Measurements from ENCODE around the gene DPP9. TPM values are rescaled to one million over a fixed set of nuclear protein-coding genes. Genes with fewer than 3 reads are reported as not detected.
A peak's percentile ranks its signal among the peaks of the same experiment; 100 is the strongest.

DPP9 gene
- total and polyA plus RNA-seq, 2 donors (not counting 1 experiment from before 2014, with no cell fraction given) = 3.6 to 27.1 TPM

DNA sequence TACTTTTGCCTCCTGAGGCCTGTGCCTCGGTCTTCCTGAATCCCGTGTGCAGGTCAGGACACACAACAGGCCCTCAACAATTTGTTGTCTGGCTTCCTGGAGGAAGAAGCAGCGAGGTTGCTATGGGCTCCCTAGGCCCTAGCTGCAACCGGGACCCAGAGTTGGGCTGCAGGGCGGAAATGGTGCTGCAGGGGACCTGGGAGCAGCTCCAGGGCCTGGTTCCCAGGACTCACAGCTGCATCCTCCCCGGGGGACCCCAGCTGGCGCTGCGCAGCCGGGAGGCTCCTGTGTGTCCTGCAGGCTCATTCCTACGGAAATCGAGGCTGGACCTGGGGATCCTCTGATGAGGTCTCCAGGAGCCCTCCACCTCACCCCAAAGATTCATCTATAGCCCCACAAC lies 85.3 kb downstream of the DPP9 start:
- Histone ChIP-seq H3K4me1 (ENCODE audit: control insufficient read depth, extremely low read depth, insufficient read depth, low read length) (peaks cover 23% of the 10 kb centered on the region), H3K9me3 (ENCODE audit: control insufficient read depth, insufficient read depth, low read depth, low read length) (no peaks in the 10 kb centered on the region), H3K9ac (ENCODE audit: insufficient read depth, low read length) (peak overlapping the region; percentile 20), H3K4me3 (replicated peaks in 1 of 4; ENCODE audit: control extremely low read depth in 1 of 4, insufficient read depth in 1 of 4, low read depth in 3 of 4, low read length in 4 of 4) (no peak overlapping the region), H3K27ac (ENCODE audit: insufficient read depth, low read length) (no peak overlapping the region), H2AFZ (ENCODE audit: low read length) (no peak overlapping the region), H3K4me2 (ENCODE audit: extremely low read depth, insufficient read depth, low read length) (no peak overlapping the region), H3K36me3 (ENCODE audit: control insufficient read depth, insufficient read depth, low read length) (no peaks in the 10 kb centered on the region), H3K79me2 (ENCODE audit: control insufficient read depth, insufficient read depth, low read length) (peaks cover 3% of the 10 kb centered on the region), H4K20me1 (ENCODE audit: control insufficient read depth, extremely low read depth, insufficient read depth, low read length) (no peaks in the 10 kb centered on the region), H3K27me3 (ENCODE audit: control insufficient read depth, insufficient read depth, low read length) (no peaks in the 10 kb centered on the region)
- no peak for DNase-seq (ENCODE audit: low read depth in 2 of 2)
- no peak for TF ChIP-seq EZH2 (IDR thresholded peaks at IDR 0.05; ENCODE audit: low read length, missing control alignments)
- TF ChIP-seq, protein P1, sequence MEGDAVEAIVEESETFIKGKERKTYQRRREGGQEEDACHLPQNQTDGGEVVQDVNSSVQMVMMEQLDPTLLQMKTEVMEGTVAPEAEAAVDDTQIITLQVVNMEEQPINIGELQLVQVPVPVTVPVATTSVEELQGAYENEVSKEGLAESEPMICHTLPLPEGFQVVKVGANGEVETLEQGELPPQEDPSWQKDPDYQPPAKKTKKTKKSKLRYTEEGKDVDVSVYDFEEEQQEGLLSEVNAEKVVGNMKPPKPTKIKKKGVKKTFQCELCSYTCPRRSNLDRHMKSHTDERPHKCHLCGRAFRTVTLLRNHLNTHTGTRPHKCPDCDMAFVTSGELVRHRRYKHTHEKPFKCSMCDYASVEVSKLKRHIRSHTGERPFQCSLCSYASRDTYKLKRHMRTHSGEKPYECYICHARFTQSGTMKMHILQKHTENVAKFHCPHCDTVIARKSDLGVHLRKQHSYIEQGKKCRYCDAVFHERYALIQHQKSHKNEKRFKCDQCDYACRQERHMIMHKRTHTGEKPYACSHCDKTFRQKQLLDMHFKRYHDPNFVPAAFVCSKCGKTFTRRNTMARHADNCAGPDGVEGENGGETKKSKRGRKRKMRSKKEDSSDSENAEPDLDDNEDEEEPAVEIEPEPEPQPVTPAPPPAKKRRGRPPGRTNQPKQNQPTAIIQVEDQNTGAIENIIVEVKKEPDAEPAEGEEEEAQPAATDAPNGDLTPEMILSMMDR (conservative IDR thresholded peaks at IDR 0.05 in 1 of 2, IDR thresholded peaks at IDR 0.05 in 1 of 2; ENCODE audit: low read depth in 1 of 2, low read length in 2 of 2) = no peak

DNA sequence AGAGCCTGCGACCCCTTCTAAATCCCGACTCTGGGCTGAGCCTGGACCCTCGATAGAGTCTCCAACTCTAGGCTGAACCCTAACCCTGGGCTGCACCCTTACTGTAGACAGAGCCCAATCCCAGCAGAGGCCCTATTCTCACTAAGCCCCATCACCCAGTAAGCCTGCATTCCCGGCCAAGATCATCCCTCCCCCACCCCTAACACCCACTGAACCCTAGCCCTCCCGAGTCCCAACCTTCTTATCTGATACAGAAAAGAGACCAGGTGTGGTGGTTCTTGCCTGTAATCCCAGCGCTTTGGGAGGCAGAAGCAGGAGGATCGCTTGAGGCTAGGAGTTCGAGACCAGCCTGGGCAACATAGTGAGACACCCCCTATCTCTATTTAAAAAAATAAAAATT lies 86.9 kb downstream of the DPP9 start:
- no peak overlapping the region for H3K9ac ChIP-seq (ENCODE audit: insufficient read depth, low read length)
- no peak overlapping the region for H3K27ac ChIP-seq (ENCODE audit: insufficient read depth, low read length)
- TF ChIP-seq EZH2 (IDR thresholded peaks at IDR 0.05; ENCODE audit: low read length, missing control alignments) = no peak
- H4K20me1 ChIP-seq (ENCODE audit: control insufficient read depth, extremely low read depth, insufficient read depth, low read length) = no peaks in the 10 kb centered on the region
- H3K4me2 ChIP-seq (ENCODE audit: extremely low read depth, insufficient read depth, low read length) = peak overlapping the region; percentile 92
- H3K36me3 ChIP-seq (ENCODE audit: control insufficient read depth, insufficient read depth, low read length) = no peaks in the 10 kb centered on the region
- DNase-seq (ENCODE audit: low read depth in 2 of 2) = no peak
- H3K79me2 ChIP-seq (ENCODE audit: control insufficient read depth, insufficient read depth, low read length) = peaks cover 3% of the 10 kb centered on the region
- peaks cover 23% of the 10 kb centered on the region for H3K4me1 ChIP-seq (ENCODE audit: control insufficient read depth, extremely low read depth, insufficient read depth, low read length)
- peak overlapping the region in 2 of 4 experiments; percentile 51 to 57 for H3K4me3 ChIP-seq (replicated peaks in 1 of 4; ENCODE audit: control extremely low read depth in 1 of 4, insufficient read depth in 1 of 4, low read depth in 3 of 4, low read length in 4 of 4)
- H2AFZ ChIP-seq (ENCODE audit: low read length) = no peak overlapping the region
- H3K27me3 ChIP-seq (ENCODE audit: control insufficient read depth, insufficient read depth, low read length) = no peaks in the 10 kb centered on the region
- no peaks in the 10 kb centered on the region for H3K9me3 ChIP-seq (ENCODE audit: control insufficient read depth, insufficient read depth, low read depth, low read length)

DNA sequence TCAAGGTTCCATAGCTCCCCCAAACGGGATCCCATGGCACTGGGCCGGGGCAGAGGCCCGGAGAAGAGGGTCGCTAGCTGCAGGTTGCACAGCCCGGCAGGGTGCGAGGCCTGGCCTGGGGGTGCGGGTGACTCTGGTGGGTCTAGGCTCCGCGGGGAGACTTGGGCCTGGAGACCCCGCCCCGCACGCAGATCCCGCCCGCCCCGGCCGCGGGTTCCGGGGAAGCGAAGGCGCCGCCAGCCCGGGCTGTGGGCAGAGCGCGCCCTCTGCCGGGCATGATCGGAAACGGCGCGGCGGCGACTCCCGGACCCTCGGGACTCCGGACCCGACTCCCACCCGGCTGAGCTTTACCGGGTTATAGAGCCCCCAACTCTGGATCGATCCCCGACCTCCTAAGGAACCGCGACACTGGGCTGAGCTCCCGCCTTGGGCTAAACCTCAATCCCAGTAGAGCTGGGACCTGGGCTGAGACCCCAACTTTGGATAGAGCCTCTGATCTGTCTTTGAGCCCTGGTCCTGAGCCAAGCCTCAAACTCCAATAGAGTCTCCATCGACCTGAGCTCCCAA lies 87.4 kb downstream of the DPP9 start:
- no peaks in the 10 kb centered on the region for H4K20me1 ChIP-seq (ENCODE audit: control insufficient read depth, extremely low read depth, insufficient read depth, low read length)
- DNase-seq (ENCODE audit: low read depth in 2 of 2) = peak; percentile 38 to 41
- H3K9ac ChIP-seq (ENCODE audit: insufficient read depth, low read length) = peak overlapping the region; percentile 49
- peak overlapping the region; percentile 34 to 57 (median 44) for H3K4me3 ChIP-seq (replicated peaks in 1 of 4; ENCODE audit: control extremely low read depth in 1 of 4, insufficient read depth in 1 of 4, low read depth in 3 of 4, low read length in 4 of 4)
- H3K36me3 ChIP-seq (ENCODE audit: control insufficient read depth, insufficient read depth, low read length) = no peaks in the 10 kb centered on the region
- H2AFZ ChIP-seq (ENCODE audit: low read length) = peak overlapping the region; percentile 82
- no peak overlapping the region for H3K27ac ChIP-seq (ENCODE audit: insufficient read depth, low read length)
- peaks cover 23% of the 10 kb centered on the region for H3K4me1 ChIP-seq (ENCODE audit: control insufficient read depth, extremely low read depth, insufficient read depth, low read length)
- peak overlapping the region; percentile 92 for H3K4me2 ChIP-seq (ENCODE audit: extremely low read depth, insufficient read depth, low read length)
- no peaks in the 10 kb centered on the region for H3K9me3 ChIP-seq (ENCODE audit: control insufficient read depth, insufficient read depth, low read depth, low read length)
- TF ChIP-seq EZH2 (IDR thresholded peaks at IDR 0.05; ENCODE audit: low read length, missing control alignments) = no peak
- TF ChIP-seq, protein P1 (conservative IDR thresholded peaks at IDR 0.05 in 1 of 2, IDR thresholded peaks at IDR 0.05 in 1 of 2; ENCODE audit: low read depth in 1 of 2, low read length in 2 of 2) = peak; percentile 47 to 65
- peaks cover 3% of the 10 kb centered on the region for H3K79me2 ChIP-seq (ENCODE audit: control insufficient read depth, insufficient read depth, low read length)
- no peaks in the 10 kb centered on the region for H3K27me3 ChIP-seq (ENCODE audit: control insufficient read depth, insufficient read depth, low read length)
